ENCODE measurements around the gene GALM. TPM values are rescaled to one million over a fixed set of nuclear protein-coding genes. Genes with fewer than 3 reads are reported as not detected.

GALM gene
- total and polyA plus RNA-seq, 12 donors, result 40.0 to 351 (median 151) TPM

DNA sequence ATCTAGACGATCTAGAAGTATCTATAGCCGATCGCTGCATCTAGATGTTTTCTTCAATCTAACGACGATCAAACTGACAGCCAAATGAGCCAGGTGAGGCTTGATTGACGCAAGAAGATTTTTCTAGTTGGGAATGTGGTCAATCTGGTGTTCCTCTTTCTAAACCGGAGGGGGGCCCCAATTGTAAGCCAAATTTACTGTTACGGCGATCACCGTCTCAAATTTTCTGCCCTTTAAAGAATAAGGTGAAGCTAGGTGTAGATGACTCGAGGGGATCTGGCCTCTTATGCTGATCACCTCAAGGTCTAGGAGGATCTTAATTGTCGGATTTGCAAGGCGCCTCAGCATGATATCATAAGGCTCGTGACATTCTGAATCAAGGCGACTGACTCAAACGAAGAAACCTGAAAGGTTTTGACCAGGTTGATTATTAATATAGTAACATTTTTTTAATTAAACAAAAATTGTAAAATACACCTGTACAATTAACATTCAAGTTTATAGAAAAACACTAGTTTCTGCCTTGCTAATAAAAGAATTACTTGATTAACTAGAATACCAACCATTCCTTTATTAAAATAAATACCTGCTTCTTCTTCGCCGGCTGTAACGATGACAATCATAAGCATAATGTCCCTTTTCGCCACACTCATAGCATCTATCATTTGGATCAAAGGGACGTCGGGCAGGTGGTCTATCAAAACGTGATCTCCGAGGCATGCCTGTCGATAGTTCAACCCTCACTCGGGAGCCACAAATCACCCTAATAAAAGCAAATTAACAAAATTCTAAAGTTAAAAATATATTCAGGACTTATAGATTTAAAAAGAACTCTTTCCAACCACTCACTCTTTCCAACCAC lies 83.3 kb downstream of the GALM start:
- no peak for DNase-seq
- Histone ChIP-seq H3K4me3 (peak overlapping the region in 3 of 4 donors; percentile 87 to 96 (median 90)), H3K27ac (peak overlapping the region in 1 of 5 donors; percentile 100), H3K27me3 (no peaks in the 10 kb centered on the region), H3K36me3 (replicated peaks in 1 of 2) (peaks cover 0 to 58% of the 10 kb centered on the region in 2 donors), H3K4me1 (replicated peaks in 1 of 2) (peaks cover 19 to 59% of the 10 kb centered on the region in 2 donors), H3K9me3 (replicated peaks in 1 of 3) (no peaks in the 10 kb centered on the region)
- 51 to 59% (median 54%) methylated on average over 26 of the region's 26 CpGs for WGBS, 4 donors
- intact Hi-C loops (cut with DNase I), result loop anchor here in 1 of 2 donors (5.0 kb wide), 1 partner anchor 147 kb away; the partner anchor contains the start of gene HNRNPLL
- TF ChIP-seq POLR2A (IDR thresholded peaks at IDR 0.05), result no peak
- TF ChIP-seq, protein P1, sequence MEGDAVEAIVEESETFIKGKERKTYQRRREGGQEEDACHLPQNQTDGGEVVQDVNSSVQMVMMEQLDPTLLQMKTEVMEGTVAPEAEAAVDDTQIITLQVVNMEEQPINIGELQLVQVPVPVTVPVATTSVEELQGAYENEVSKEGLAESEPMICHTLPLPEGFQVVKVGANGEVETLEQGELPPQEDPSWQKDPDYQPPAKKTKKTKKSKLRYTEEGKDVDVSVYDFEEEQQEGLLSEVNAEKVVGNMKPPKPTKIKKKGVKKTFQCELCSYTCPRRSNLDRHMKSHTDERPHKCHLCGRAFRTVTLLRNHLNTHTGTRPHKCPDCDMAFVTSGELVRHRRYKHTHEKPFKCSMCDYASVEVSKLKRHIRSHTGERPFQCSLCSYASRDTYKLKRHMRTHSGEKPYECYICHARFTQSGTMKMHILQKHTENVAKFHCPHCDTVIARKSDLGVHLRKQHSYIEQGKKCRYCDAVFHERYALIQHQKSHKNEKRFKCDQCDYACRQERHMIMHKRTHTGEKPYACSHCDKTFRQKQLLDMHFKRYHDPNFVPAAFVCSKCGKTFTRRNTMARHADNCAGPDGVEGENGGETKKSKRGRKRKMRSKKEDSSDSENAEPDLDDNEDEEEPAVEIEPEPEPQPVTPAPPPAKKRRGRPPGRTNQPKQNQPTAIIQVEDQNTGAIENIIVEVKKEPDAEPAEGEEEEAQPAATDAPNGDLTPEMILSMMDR (IDR thresholded peaks at IDR 0.05), result no peak

DNA sequence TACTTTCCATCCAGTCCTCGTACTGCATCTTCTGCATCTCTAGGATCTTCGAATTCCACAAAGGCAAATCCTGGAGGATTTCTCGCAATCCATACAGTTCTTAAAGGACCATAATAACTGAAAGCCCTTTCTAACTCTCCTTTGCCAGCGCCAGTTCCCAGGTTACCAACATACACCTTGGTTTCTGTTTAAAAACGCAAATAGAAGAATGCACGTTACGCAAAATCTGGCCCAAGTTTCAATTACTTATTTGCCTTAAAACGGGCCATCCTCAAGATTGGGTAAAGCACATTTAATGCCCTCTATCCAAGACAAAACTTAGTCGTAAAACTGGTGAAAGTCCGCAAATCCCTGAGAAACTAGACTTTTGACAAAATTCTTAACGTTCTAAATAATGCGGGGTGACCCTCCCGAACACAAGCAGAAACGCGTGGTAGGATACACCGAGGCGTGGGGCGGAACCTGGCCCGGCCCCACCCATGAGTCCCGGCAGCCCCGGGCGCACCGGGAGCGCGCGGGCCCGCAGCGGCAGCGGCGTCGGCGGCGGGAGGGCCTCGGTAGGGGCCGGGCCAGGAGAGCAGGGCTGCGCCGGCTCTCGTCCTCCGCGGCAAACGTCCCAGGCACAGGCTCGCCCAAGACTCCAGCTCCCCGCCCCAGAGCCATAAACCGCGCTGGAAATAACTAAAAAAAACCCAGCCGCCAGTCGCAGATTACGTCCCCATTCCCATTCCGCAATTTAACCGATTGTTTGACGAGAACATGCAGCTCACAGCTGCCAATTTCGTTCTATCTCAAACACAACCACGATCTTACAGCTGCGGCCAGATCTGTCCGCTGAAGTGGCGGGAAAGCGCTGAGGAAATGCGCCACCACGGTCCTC lies 84.3 kb downstream of the GALM start:
- Histone ChIP-seq H3K27me3 (no peaks in the 10 kb centered on the region), H3K27ac (peak overlapping the region; percentile 96 to 100 (median 99)), H3K4me1 (replicated peaks in 1 of 2) (peaks cover 19 to 57% of the 10 kb centered on the region in 2 donors), H3K36me3 (replicated peaks in 1 of 2) (peaks cover 0 to 47% of the 10 kb centered on the region in 2 donors), H3K4me3 (peak overlapping the region; percentile 77 to 96 (median 88)), H3K9me3 (replicated peaks in 1 of 3) (no peaks in the 10 kb centered on the region)
- WGBS, 4 donors, result 1 to 2% (median 1%) methylated on average over 21 to 59 of the region's 59 CpGs
- intact Hi-C loops (cut with DNase I), result no loop called here
- TF ChIP-seq, protein P1 (IDR thresholded peaks at IDR 0.05), result no peak
- TF ChIP-seq POLR2A (IDR thresholded peaks at IDR 0.05), result peak; percentile 59 to 74
- DNase-seq, result peak; percentile 45 to 72 (median 66)

DNA sequence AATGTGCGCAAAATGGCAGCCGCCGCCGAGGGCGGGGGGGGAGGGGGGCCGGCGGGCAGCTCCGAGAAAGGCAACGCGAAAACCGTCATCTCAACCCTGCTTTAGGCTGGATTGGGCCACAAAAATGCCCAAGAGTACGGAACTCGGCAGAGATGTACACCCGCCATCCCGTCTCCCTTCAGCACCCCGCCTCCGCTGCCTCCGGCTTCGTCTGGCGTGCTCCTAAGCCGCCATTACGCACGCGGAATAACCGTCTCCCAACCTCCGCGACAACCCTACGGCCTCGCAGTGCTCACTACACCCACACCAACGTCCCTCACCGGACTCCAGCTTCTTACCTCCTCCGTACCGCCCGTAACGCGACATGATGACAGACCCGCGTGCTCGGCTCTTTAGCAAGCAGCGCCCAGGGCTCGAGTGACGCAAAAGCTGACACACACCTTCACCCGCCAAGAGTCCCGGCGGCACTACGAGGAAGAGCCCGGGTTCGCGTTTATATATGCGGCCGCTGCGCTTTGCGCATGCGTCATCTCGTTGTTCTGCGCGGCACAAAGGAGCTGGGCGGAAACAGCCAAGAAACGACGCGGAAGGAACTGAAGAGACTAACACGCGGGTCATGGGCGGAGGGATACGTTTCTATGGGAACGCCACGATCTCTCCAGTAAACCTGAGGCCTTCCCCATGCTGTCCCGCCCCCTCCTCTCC lies 85.1 kb downstream of the GALM start, which contains the start of gene SRSF7:
Gene SRSF7 (minus strand): TSS at position 471 of the 705 bp plus-strand sequence. CDS start 105 bp downstream, at position 366.
- intact Hi-C loops (cut with DNase I), result no loop called here
- peak; percentile 97 to 99 (median 99) for DNase-seq
- H3K9me3 ChIP-seq (replicated peaks in 1 of 3), result no peaks in the 10 kb centered on the region
- H3K4me1 ChIP-seq (replicated peaks in 1 of 2), result peaks cover 19 to 49% of the 10 kb centered on the region in 2 donors
- TF ChIP-seq, protein P1 (IDR thresholded peaks at IDR 0.05), result peak in 2 of 6 experiments; percentile 27 to 37
- TF ChIP-seq POLR2A (IDR thresholded peaks at IDR 0.05), result peak; percentile 100
- no peaks in the 10 kb centered on the region for H3K27me3 ChIP-seq
- WGBS, 4 donors, result 0 to 1% (median 1%) methylated on average over 28 to 68 of the region's 68 CpGs
- peaks cover 0 to 39% of the 10 kb centered on the region in 2 donors for H3K36me3 ChIP-seq (replicated peaks in 1 of 2)
- H3K27ac ChIP-seq, result peak within 1 kb of the TSS; percentile 96 to 100 (median 99)
- H3K4me3 ChIP-seq, result peak within 1 kb of the TSS; percentile 77 to 96 (median 88)

All from adrenal gland (tissue), 12 donors.